AG09309 (cell line): ENCODE results near the gene CFAP77.

Experiments
- DNase-seq: peaks from one replicate; pipeline ENCODE4 v3.0.0-alpha.2; 2010; ENCODE audit warnings: low read depth
- H3K4me3 ChIP-seq: 2 replicates; pipeline ENCODE4 v1.5.1; 2011; ENCODE audit warnings: mild to moderate bottlenecking, low read depth, low read length, moderate library complexity; ENCODE audit not compliant: control insufficient read depth
- CTCF ChIP-seq: IDR thresholded peaks from 2 replicates; pipeline ENCODE4 v1.5.1; 2011; ENCODE audit warnings: mild to moderate bottlenecking, low read depth, low read length, inconsistent platforms; ENCODE audit not compliant: insufficient read depth, control insufficient read depth; ENCODE audit errors: missing control alignments

Gene CFAP77

GRCh38 chr9:132596200-132596599 is 186.2 kb downstream of the CFAP77 start:
- no peak overlapping the region for H3K4me3 ChIP-seq
- TF ChIP-seq CTCF: no peak
- no peak for DNase-seq

GRCh38 chr9:132597073-132597775 is 187.2 kb downstream of the CFAP77 start:
- H3K4me3 ChIP-seq: no peak overlapping the region
- no peak for DNase-seq
- no peak for TF ChIP-seq CTCF

- TF ChIP-seq CTCF: no peak
- no peak for DNase-seq
- H3K4me3 ChIP-seq: no peak overlapping the region
Observed at GRCh38 chr9:132600326-132600984, 190.4 kb downstream of the CFAP77 start.

GRCh38 chr9:132602207-132602606 is 192.2 kb downstream of the CFAP77 start:
- TF ChIP-seq CTCF: no peak
- DNase-seq: no peak
- no peak overlapping the region for H3K4me3 ChIP-seq

GRCh38 chr9:132605387-132605786 is 195.4 kb downstream of the CFAP77 start:
- no peak for TF ChIP-seq CTCF
- DNase-seq: no peak
- no peak overlapping the region for H3K4me3 ChIP-seq

GRCh38 chr9:132606066-132606465 is 196.1 kb downstream of the CFAP77 start:
- no peak for TF ChIP-seq CTCF
- DNase-seq: no peak
- H3K4me3 ChIP-seq: no peak overlapping the region
